Stimulated activated CD8-positive, alpha-beta memory T cell treated with anti-CD3 and anti-CD28 coated beads, Interleukin-4, amount 100 ng/mL, for 1 hour (primary cell): ENCODE results near the gene TOR1B.

ENCODE experiments used
- DNase-seq, 2 donors: peaks; one replicate each; pipeline ENCODE4 v3.0.0-alpha.2; 2020; ENCODE audit warnings: low read depth in 2 of 2, low spot score in 1 of 2

The TOR1B gene

GRCh38 chr9:129813661-129814060 lies 10.7 kb downstream of the TOR1B start:
- DNase-seq, result no peak

- no peak for DNase-seq
These were observed 11.6 kb downstream of the TOR1B start for GRCh38 chr9:129814432-129815223.

- no peak for DNase-seq
These were observed 12.3 kb downstream of the TOR1B start for GRCh38 chr9:129815278-129815677.

- DNase-seq, result no peak
These were observed 13.8 kb downstream of the TOR1B start for GRCh38 chr9:129816501-129817435.

- no peak for DNase-seq
These were observed 20.0 kb downstream of the TOR1B start for GRCh38 chr9:129822898-129823541.

- no peak for DNase-seq
These were observed 20.6 kb downstream of the TOR1B start for GRCh38 chr9:129823542-129823934.

GRCh38 chr9:129823935-129824601 lies 21.1 kb downstream of the TOR1B start, which contains the start of gene TOR1A:
TSS of gene TOR1A (minus strand) at chr9:129824136. CDS start at chr9:129824085, 51 bp downstream.
- DNase-seq, result peak; percentile 76 to 81

- DNase-seq, result no peak
These were observed 23.4 kb downstream of the TOR1B start for GRCh38 chr9:129826344-129826743.

- DNase-seq, result no peak
These were observed 23.8 kb downstream of the TOR1B start for GRCh38 chr9:129826759-129827158.

GRCh38 chr9:129828051-129828450 lies 25.1 kb downstream of the TOR1B start:
- no peak for DNase-seq

GRCh38 chr9:129828969-129829368 lies 26.0 kb downstream of the TOR1B start:
- DNase-seq, result no peak

- no peak for DNase-seq
These were observed 30.0 kb downstream of the TOR1B start for GRCh38 chr9:129832982-129833381.

- DNase-seq, result peak in 1 of 2 donors; percentile 23
These were observed 31.6 kb downstream of the TOR1B start for GRCh38 chr9:129834489-129835127.

- DNase-seq, result peak; percentile 87 to 92
These were observed 32.3 kb downstream of the TOR1B start, which contains the start of the genes C9orf78 and USP20 for GRCh38 chr9:129835128-129835859. TSS of gene C9orf78 (minus strand) at chr9:129835275. CDS start at chr9:129835221, 54 bp downstream. TSS of gene USP20 (plus strand) at chr9:129835458. CDS start at chr9:129852556, 17,098 bp downstream.

- DNase-seq, result no peak
These were observed 32.9 kb downstream of the TOR1B start for GRCh38 chr9:129835860-129836223.

- peak in 1 of 2 donors; percentile 17 for DNase-seq
These were observed 33.5 kb downstream of the TOR1B start for GRCh38 chr9:129836311-129837007.

GRCh38 chr9:129838707-129839259 lies 35.8 kb downstream of the TOR1B start:
- DNase-seq, result no peak

- DNase-seq, result no peak
These were observed 36.5 kb downstream of the TOR1B start for GRCh38 chr9:129839324-129840023.
